GM23338 (cell line): ENCODE data around the gene RASA3. TPM values are rescaled to one million over a fixed set of nuclear protein-coding genes. Genes with fewer than 3 reads are reported as not detected.

Experiments used
- ATAC-seq: fragments of 200-7000 bp; cut with Tn5 transposase; 3 replicates; pipeline ENCODE4 v1.9.1; 2020
- DNase-seq: peaks from one replicate; pipeline ENCODE4 v3.0.0-alpha.2; 2015; ENCODE audit warnings: low spot score
- H2AFZ ChIP-seq: fragments of 200-600 bp; sonication (generic); 2 replicates; pipeline ENCODE4 v1.8.0; 2016; ENCODE audit warnings: antibody characterized with exemption, mild to moderate bottlenecking, moderate library complexity
- H3F3A ChIP-seq: fragments of 200-600 bp; sonication (generic); replicated peaks from 2 replicates; pipeline ENCODE4 v1.8.0; 2017; ENCODE audit warnings: antibody characterized with exemption, mixed run types, low read depth
- H3K27ac ChIP-seq: fragments of 200-600 bp; sonication (generic); 2 replicates; pipeline ENCODE4 v1.6.1; 2016; ENCODE audit warnings: low read depth
- H3K27me3 ChIP-seq: fragments of 200-600 bp; sonication (generic); 2 replicates; pipeline ENCODE4 v1.8.0; 2016; ENCODE audit warnings: mild to moderate bottlenecking, mixed run types, moderate library complexity; ENCODE audit not compliant: insufficient read depth
- H3K36me3 ChIP-seq: fragments of 200-600 bp; sonication (generic); 2 replicates; pipeline ENCODE4 v1.8.0; 2016; ENCODE audit warnings: mild to moderate bottlenecking; ENCODE audit not compliant: insufficient read depth
- H3K4me1 ChIP-seq: fragments of 200-600 bp; sonication (generic); 2 replicates; pipeline ENCODE4 v1.8.0; 2016; ENCODE audit warnings: mild to moderate bottlenecking, moderate library complexity; ENCODE audit not compliant: insufficient read depth
- H3K4me2 ChIP-seq: fragments of 200-600 bp; sonication (generic); 2 replicates; pipeline ENCODE4 v1.7.1; 2017; ENCODE audit warnings: mixed run types
- H3K4me3 ChIP-seq: fragments of 200-600 bp; sonication (generic); 2 replicates; pipeline ENCODE4 v1.6.1; 2016; ENCODE audit warnings: mixed run types
- H3K79me2 ChIP-seq: fragments of 200-600 bp; sonication (generic); replicated peaks from 2 replicates; pipeline ENCODE4 v1.8.0; 2017; ENCODE audit warnings: mild to moderate bottlenecking; ENCODE audit not compliant: insufficient read depth
- H3K9me2 ChIP-seq: fragments of 200-600 bp; sonication (generic); 2 replicates; pipeline ENCODE4 v1.8.0; 2017; ENCODE audit not compliant: insufficient read depth
- H4K20me1 ChIP-seq: fragments of 200-600 bp; sonication (generic); replicated peaks from 2 replicates; pipeline ENCODE4 v1.8.0; 2017; ENCODE audit warnings: mild to moderate bottlenecking; ENCODE audit not compliant: insufficient read depth
- H3K27ac Mint-ChIP-seq: 2 replicates; pipeline ENCODE4 v1.8.0; 2020; ENCODE audit warnings: inconsistent platforms, mild to moderate bottlenecking, moderate library complexity, mixed read lengths
- H3K27me3 Mint-ChIP-seq: 3 replicates; pipeline ENCODE4 v1.8.0; 2022; ENCODE audit warnings: low read depth, mild to moderate bottlenecking, moderate library complexity, mixed read lengths, inconsistent platforms; ENCODE audit not compliant: insufficient read depth, poor library complexity
- H3K36me3 Mint-ChIP-seq: 3 replicates; pipeline ENCODE4 v1.8.0; 2021; ENCODE audit warnings: low read depth, mild to moderate bottlenecking, inconsistent platforms, moderate library complexity, mixed read lengths
- H3K4me1 Mint-ChIP-seq: 3 replicates; pipeline ENCODE4 v1.8.0; 2020; ENCODE audit warnings: mild to moderate bottlenecking, inconsistent platforms, mixed read lengths
- H3K4me3 Mint-ChIP-seq: 3 replicates; pipeline ENCODE4 v1.8.0; 2021; ENCODE audit warnings: moderate library complexity, mild to moderate bottlenecking, inconsistent platforms, mixed read lengths
- H3K9me3 Mint-ChIP-seq: 3 replicates; pipeline ENCODE4 v1.8.0; 2020; ENCODE audit warnings: moderate library complexity, mild to moderate bottlenecking, inconsistent platforms, mixed read lengths
- CREB1 ChIP-seq: fragments of 250-450 bp; sonication (Bioruptor Pico); IDR thresholded peaks from 2 replicates; pipeline ENCODE4 v1.5.0; 2020; ENCODE audit warnings: low read depth, mild to moderate bottlenecking, moderate library complexity
- EZH2 ChIP-seq: fragments of 200-600 bp; sonication (generic); IDR thresholded peaks from one replicate; pipeline ENCODE4 v1.8.0; 2017; ENCODE audit warnings: antibody characterized with exemption, mild to moderate bottlenecking, low read depth; ENCODE audit not compliant: unreplicated experiment
- EZH2phosphoT487 ChIP-seq: fragments of 200-600 bp; sonication (generic); IDR thresholded peaks from one replicate; pipeline ENCODE4 v1.8.1; 2018; ENCODE audit warnings: antibody characterized with exemption; ENCODE audit not compliant: unreplicated experiment
- JUNB ChIP-seq: IDR thresholded peaks from one replicate; pipeline ENCODE4 v1.6.1; 2016; ENCODE audit warnings: antibody characterized with exemption; ENCODE audit not compliant: unreplicated experiment
- NANOG ChIP-seq: IDR thresholded peaks from 2 replicates; pipeline ENCODE4 v1.6.1; 2016; ENCODE audit warnings: antibody characterized with exemption, borderline replicate concordance
- POLR2AphosphoS5 ChIP-seq: IDR thresholded peaks from 2 replicates; pipeline ENCODE4 v1.6.1; 2016; ENCODE audit warnings: antibody characterized with exemption, low read depth
- STAT1 ChIP-seq: IDR thresholded peaks from one replicate; pipeline ENCODE4 v1.6.1; 2016; ENCODE audit warnings: antibody characterized with exemption; ENCODE audit not compliant: unreplicated experiment
- ZNF114 ChIP-seq: fragments of 250-450 bp; sonication (Bioruptor Pico); IDR thresholded peaks from 2 replicates; pipeline ENCODE4 v1.5.0; 2020; ENCODE audit warnings: mild to moderate bottlenecking, moderate library complexity
- ZNF331 ChIP-seq: fragments of 250-450 bp; sonication (Bioruptor Pico); IDR thresholded peaks from 2 replicates; pipeline ENCODE4 v1.5.0; 2020; ENCODE audit warnings: low read depth, mild to moderate bottlenecking, moderate library complexity
- polyA plus RNA-seq: library from polyadenylated mRNA; unstranded; fragments of >200 nt; fragmentation: Nextera tagmentation; extraction: Ambion mirVana; gene quantifications from 2 replicates; pipeline ENCODE4 v1.2.1, GENCODE V29; 2016
- total RNA-seq: library from RNA; depleted of rRNA; stranded (reverse); fragments of >200 nt; shearing (Covaris generic); gene quantifications from 2 replicates; pipeline ENCODE4 v1.2.3, GENCODE V29; 2014
- TF ChIP-seq, protein P1 (sequence below): fragments of 250-450 bp; sonication (Bioruptor Pico); IDR thresholded peaks from 2 replicates; pipeline ENCODE4 v1.5.0; 2020; ENCODE audit warnings: mild to moderate bottlenecking, moderate library complexity
- TF ChIP-seq, protein P2 (sequence below), 2 experiments: fragments of 200-600 bp in 1 of 2; sonication (generic) in 1 of 2; conservative IDR thresholded peaks; 2 replicates each; pipeline versions ENCODE4 v1.5.1 to v1.6.1; 2016 to 2017; ENCODE audit warnings: antibody characterized with exemption in 2 of 2, low read depth in 2 of 2, mild to moderate bottlenecking in 2 of 2, moderate library complexity in 1 of 2
- TF ChIP-seq, protein P3 (sequence below): IDR thresholded peaks from 2 replicates; pipeline ENCODE4 v1.6.1; 2016; ENCODE audit warnings: antibody characterized with exemption
- TF ChIP-seq, protein P4 (sequence below): IDR thresholded peaks from one replicate; pipeline ENCODE4 v1.6.1; 2018; ENCODE audit warnings: antibody characterized with exemption; ENCODE audit not compliant: unreplicated experiment

Gene RASA3
- total and polyA plus RNA-seq, 2 experiments from 2014 or later, result 11.2 to 20.7 TPM

DNA sequence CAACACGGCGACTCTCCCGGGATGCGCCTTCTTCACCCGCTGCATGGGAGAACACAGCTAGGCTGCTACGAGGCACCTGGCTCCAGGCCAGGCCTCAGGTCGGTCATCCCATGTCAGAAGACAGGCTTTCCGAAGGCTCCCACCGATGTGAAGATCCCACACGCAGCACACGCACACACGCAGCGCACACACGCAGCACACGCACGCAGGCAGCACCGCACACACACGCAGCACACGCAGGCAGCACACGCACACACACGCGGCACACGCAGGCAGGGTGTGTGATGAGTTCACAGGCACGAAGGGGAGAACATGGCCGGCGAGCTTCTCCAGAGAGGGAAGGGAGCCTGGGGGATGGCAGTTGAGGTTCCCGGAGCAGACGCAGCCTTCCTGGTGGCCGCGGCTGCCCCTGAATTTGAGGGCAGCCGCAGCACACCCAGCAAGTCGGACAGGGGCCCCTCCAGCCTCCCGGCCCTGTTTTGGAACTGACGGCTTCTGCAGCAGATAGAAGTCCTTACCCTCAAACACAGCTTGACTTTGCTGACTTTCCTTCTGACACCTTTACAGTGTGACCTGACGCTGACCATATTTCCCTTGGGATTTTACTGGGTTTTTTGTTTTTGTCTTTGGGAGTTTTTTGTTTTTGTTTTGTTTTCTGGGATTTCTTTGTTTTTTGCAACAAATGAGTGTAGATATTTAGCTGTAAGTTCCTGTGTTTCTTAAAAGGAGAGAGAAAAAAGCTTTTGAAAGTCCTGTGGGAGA is 55.9 kb downstream of the RASA3 start:
- H3K4me1 Mint-ChIP-seq, result peaks cover 10% of the 10 kb centered on the region; the same call in 2 of the 3 replicates
- H3K36me3 Mint-ChIP-seq, result peaks cover 21% of the 10 kb centered on the region
- peaks cover 32% of the 10 kb centered on the region for H3K79me2 ChIP-seq
- H3K27me3 ChIP-seq, result no peaks in the 10 kb centered on the region
- DNase-seq (no peak), ATAC-seq (no peak)
- no peaks in the 10 kb centered on the region for H3K9me2 ChIP-seq
- H3K27ac ChIP-seq, result no peak overlapping the region
- H3K4me3 Mint-ChIP-seq, result no peak overlapping the region
- H3K9me3 Mint-ChIP-seq, result 0 out of 3 replicates have a peak, but pooled peaks cover 2% of the 10 kb centered on the region
- no peak overlapping the region for H2AFZ ChIP-seq
- H3K4me1 ChIP-seq, result no peaks in the 10 kb centered on the region
- H3K4me2 ChIP-seq, result no peak overlapping the region
- H3K27me3 Mint-ChIP-seq, result peaks cover 12% of the 10 kb centered on the region
- H4K20me1 ChIP-seq, result peaks cover 6% of the 10 kb centered on the region; the same call in 1 of the 2 replicates
- no peak overlapping the region for H3K4me3 ChIP-seq
- no peak overlapping the region for H3K27ac Mint-ChIP-seq
- TF ChIP-seq, protein P1, sequence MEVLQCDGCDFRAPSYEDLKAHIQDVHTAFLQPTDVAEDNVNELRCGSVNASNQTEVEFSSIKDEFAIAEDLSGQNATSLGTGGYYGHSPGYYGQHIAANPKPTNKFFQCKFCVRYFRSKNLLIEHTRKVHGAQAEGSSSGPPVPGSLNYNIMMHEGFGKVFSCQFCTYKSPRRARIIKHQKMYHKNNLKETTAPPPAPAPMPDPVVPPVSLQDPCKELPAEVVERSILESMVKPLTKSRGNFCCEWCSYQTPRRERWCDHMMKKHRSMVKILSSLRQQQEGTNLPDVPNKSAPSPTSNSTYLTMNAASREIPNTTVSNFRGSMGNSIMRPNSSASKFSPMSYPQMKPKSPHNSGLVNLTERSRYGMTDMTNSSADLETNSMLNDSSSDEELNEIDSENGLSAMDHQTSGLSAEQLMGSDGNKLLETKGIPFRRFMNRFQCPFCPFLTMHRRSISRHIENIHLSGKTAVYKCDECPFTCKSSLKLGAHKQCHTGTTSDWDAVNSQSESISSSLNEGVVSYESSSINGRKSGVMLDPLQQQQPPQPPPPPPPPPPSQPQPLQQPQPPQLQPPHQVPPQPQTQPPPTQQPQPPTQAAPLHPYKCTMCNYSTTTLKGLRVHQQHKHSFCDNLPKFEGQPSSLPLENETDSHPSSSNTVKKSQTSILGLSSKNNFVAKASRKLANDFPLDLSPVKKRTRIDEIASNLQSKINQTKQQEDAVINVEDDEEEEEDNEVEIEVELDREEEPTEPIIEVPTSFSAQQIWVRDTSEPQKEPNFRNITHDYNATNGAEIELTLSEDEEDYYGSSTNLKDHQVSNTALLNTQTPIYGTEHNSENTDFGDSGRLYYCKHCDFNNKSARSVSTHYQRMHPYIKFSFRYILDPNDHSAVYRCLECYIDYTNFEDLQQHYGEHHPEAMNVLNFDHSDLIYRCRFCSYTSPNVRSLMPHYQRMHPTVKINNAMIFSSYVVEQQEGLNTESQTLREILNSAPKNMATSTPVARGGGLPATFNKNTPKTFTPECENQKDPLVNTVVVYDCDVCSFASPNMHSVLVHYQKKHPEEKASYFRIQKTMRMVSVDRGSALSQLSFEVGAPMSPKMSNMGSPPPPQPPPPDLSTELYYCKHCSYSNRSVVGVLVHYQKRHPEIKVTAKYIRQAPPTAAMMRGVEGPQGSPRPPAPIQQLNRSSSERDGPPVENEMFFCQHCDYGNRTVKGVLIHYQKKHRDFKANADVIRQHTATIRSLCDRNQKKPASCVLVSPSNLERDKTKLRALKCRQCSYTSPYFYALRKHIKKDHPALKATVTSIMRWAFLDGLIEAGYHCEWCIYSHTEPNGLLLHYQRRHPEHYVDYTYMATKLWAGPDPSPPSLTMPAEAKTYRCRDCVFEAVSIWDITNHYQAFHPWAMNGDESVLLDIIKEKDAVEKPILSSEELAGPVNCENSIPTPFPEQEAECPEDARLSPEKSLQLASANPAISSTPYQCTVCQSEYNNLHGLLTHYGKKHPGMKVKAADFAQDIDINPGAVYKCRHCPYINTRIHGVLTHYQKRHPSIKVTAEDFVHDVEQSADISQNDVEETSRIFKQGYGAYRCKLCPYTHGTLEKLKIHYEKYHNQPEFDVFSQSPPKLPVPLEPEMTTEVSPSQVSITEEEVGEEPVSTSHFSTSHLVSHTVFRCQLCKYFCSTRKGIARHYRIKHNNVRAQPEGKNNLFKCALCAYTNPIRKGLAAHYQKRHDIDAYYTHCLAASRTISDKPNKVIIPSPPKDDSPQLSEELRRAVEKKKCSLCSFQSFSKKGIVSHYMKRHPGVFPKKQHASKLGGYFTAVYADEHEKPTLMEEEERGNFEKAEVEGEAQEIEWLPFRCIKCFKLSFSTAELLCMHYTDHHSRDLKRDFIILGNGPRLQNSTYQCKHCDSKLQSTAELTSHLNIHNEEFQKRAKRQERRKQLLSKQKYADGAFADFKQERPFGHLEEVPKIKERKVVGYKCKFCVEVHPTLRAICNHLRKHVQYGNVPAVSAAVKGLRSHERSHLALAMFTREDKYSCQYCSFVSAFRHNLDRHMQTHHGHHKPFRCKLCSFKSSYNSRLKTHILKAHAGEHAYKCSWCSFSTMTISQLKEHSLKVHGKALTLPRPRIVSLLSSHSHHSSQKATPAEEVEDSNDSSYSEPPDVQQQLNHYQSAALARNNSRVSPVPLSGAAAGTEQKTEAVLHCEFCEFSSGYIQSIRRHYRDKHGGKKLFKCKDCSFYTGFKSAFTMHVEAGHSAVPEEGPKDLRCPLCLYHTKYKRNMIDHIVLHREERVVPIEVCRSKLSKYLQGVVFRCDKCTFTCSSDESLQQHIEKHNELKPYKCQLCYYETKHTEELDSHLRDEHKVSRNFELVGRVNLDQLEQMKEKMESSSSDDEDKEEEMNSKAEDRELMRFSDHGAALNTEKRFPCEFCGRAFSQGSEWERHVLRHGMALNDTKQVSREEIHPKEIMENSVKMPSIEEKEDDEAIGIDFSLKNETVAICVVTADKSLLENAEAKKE (CRISPR knock-in tag), result no peak
- TF ChIP-seq, protein P2, sequence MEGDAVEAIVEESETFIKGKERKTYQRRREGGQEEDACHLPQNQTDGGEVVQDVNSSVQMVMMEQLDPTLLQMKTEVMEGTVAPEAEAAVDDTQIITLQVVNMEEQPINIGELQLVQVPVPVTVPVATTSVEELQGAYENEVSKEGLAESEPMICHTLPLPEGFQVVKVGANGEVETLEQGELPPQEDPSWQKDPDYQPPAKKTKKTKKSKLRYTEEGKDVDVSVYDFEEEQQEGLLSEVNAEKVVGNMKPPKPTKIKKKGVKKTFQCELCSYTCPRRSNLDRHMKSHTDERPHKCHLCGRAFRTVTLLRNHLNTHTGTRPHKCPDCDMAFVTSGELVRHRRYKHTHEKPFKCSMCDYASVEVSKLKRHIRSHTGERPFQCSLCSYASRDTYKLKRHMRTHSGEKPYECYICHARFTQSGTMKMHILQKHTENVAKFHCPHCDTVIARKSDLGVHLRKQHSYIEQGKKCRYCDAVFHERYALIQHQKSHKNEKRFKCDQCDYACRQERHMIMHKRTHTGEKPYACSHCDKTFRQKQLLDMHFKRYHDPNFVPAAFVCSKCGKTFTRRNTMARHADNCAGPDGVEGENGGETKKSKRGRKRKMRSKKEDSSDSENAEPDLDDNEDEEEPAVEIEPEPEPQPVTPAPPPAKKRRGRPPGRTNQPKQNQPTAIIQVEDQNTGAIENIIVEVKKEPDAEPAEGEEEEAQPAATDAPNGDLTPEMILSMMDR (conservative IDR thresholded peaks at IDR 0.05; ENCODE audit: low read depth in 2 of 2), result no peak
- TF ChIP-seq, protein P3, sequence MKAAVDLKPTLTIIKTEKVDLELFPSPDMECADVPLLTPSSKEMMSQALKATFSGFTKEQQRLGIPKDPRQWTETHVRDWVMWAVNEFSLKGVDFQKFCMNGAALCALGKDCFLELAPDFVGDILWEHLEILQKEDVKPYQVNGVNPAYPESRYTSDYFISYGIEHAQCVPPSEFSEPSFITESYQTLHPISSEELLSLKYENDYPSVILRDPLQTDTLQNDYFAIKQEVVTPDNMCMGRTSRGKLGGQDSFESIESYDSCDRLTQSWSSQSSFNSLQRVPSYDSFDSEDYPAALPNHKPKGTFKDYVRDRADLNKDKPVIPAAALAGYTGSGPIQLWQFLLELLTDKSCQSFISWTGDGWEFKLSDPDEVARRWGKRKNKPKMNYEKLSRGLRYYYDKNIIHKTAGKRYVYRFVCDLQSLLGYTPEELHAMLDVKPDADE, result no peak
- TF ChIP-seq ZNF114 (CRISPR knock-in tag) (no peak), EZH2phosphoT487 (no peak), EZH2 (no peak), ZNF331 (CRISPR knock-in tag) (no peak), STAT1 (no peak), NANOG (no peak), CREB1 (CRISPR knock-in tag) (no peak), POLR2AphosphoS5 (no peak), JUNB (no peak)
- TF ChIP-seq, protein P4, sequence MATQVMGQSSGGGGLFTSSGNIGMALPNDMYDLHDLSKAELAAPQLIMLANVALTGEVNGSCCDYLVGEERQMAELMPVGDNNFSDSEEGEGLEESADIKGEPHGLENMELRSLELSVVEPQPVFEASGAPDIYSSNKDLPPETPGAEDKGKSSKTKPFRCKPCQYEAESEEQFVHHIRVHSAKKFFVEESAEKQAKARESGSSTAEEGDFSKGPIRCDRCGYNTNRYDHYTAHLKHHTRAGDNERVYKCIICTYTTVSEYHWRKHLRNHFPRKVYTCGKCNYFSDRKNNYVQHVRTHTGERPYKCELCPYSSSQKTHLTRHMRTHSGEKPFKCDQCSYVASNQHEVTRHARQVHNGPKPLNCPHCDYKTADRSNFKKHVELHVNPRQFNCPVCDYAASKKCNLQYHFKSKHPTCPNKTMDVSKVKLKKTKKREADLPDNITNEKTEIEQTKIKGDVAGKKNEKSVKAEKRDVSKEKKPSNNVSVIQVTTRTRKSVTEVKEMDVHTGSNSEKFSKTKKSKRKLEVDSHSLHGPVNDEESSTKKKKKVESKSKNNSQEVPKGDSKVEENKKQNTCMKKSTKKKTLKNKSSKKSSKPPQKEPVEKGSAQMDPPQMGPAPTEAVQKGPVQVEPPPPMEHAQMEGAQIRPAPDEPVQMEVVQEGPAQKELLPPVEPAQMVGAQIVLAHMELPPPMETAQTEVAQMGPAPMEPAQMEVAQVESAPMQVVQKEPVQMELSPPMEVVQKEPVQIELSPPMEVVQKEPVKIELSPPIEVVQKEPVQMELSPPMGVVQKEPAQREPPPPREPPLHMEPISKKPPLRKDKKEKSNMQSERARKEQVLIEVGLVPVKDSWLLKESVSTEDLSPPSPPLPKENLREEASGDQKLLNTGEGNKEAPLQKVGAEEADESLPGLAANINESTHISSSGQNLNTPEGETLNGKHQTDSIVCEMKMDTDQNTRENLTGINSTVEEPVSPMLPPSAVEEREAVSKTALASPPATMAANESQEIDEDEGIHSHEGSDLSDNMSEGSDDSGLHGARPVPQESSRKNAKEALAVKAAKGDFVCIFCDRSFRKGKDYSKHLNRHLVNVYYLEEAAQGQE, result no peak
- H3F3A ChIP-seq, result 0 out of 2 replicates have a peak, but pooled peaks cover 5% of the 10 kb centered on the region
- H3K36me3 ChIP-seq, result no peaks in the 10 kb centered on the region; the same call in 1 of the 2 replicates
